ENCODE results near the gene SLC22A2.

SLC22A2 gene

GRCh38 chr6:160254467-160255312, 3.9 kb downstream of the SLC22A2 start:
- ChIA-PET CTCF (no interaction called here), POLR2A (no interaction called here)
- DNase-seq (ENCODE audit: extremely low spot score) = no peak
- no peak for TF ChIP-seq CTCF (IDR thresholded peaks at IDR 0.05; ENCODE audit: control extremely low read depth, extremely low read depth, low read depth, missing control alignments)

- ChIA-PET POLR2A (no interaction called here), CTCF (no interaction called here)
- no peak for DNase-seq (ENCODE audit: extremely low spot score)
- no peak for TF ChIP-seq CTCF (IDR thresholded peaks at IDR 0.05; ENCODE audit: control extremely low read depth, extremely low read depth, low read depth, missing control alignments)
Observed at GRCh38 chr6:160253714-160254113, 4.9 kb downstream of the SLC22A2 start.

GRCh38 chr6:160253292-160253691, 5.3 kb downstream of the SLC22A2 start:
- CTCF ChIA-PET = interaction anchor here (1.0 kb wide), 1 partner anchor 10 kb away, joined by 3 read pairs; no protein-coding TSS in a partner anchor
- no peak for TF ChIP-seq CTCF (IDR thresholded peaks at IDR 0.05; ENCODE audit: control extremely low read depth, extremely low read depth, low read depth, missing control alignments)
- POLR2A ChIA-PET = no interaction called here
- no peak for DNase-seq (ENCODE audit: extremely low spot score)

GRCh38 chr6:160252073-160252813, 6.4 kb downstream of the SLC22A2 start:
- ChIA-PET POLR2A (no interaction called here), CTCF (interaction anchor here (1.0 kb wide), 1 partner anchor 9 kb away, joined by 3 read pairs; no protein-coding TSS in a partner anchor)
- TF ChIP-seq CTCF (IDR thresholded peaks at IDR 0.05; ENCODE audit: control extremely low read depth, extremely low read depth, low read depth, missing control alignments) = no peak
- DNase-seq (ENCODE audit: extremely low spot score) = no peak

GRCh38 chr6:160249671-160250070, 8.9 kb downstream of the SLC22A2 start:
- no peak for TF ChIP-seq CTCF (IDR thresholded peaks at IDR 0.05; ENCODE audit: control extremely low read depth, extremely low read depth, low read depth, missing control alignments)
- POLR2A ChIA-PET = no interaction called here

GRCh38 chr6:160248538-160248937, 10.1 kb downstream of the SLC22A2 start:
- POLR2A ChIA-PET = no interaction called here
- CTCF ChIA-PET = no interaction called here
- DNase-seq (ENCODE audit: extremely low spot score) = no peak
- TF ChIP-seq CTCF (IDR thresholded peaks at IDR 0.05; ENCODE audit: control extremely low read depth, extremely low read depth, low read depth, missing control alignments) = no peak

More at GRCh38 chr6:160249671-160250070, 8.9 kb downstream of the SLC22A2 start:
- no peak for DNase-seq (ENCODE audit: extremely low spot score)
- CTCF ChIA-PET = no interaction called here

Measured in GM10248 (cell line).